Subcutaneous adipose tissue (tissue), 4 donors: ENCODE results near the gene MYH16. TPM values are rescaled to one million over a fixed set of nuclear protein-coding genes. Genes with fewer than 3 reads are reported as not detected.

ENCODE experiments used
- CTCF ChIP-seq: fragments of 450-650 bp; IDR thresholded peaks from one replicate; pipeline ENCODE4 v1.5.1; 2016; ENCODE audit warnings: low read depth, mild to moderate bottlenecking, control low read depth, antibody characterized with exemption, moderate library complexity
- total RNA-seq, 4 donors: library from RNA; depleted of rRNA; stranded (reverse); fragments of >200 nt; gene quantifications; one replicate each; pipeline ENCODE4 v1.1.0, GENCODE V29; 2016

MYH16 gene
- total RNA-seq, 4 donors from 2014 or later, result not detected

- TF ChIP-seq CTCF, result no peak
These were observed 40.5 kb downstream of the MYH16 start for GRCh38 chr7:99313204-99313573.

- no peak for TF ChIP-seq CTCF
These were observed 41.9 kb downstream of the MYH16 start for GRCh38 chr7:99314504-99314903.

- no peak for TF ChIP-seq CTCF
These were observed 47.7 kb downstream of the MYH16 start for GRCh38 chr7:99320371-99320770.

GRCh38 chr7:99324559-99324958 is 51.9 kb downstream of the MYH16 start:
- TF ChIP-seq CTCF, result no peak

- no peak for TF ChIP-seq CTCF
These were observed 52.4 kb downstream of the MYH16 start for GRCh38 chr7:99325001-99325493.

GRCh38 chr7:99325592-99326407 is 53.2 kb downstream of the MYH16 start, which contains the start of gene ARPC1A:
Gene ARPC1A (plus strand): TSS chr7:99325898. CDS start chr7:99333354, 7,456 bp downstream.
- TF ChIP-seq CTCF, result no peak

GRCh38 chr7:99326408-99326782 is 53.8 kb downstream of the MYH16 start:
- no peak for TF ChIP-seq CTCF
